Tracheal epithelial cell (primary cell): Measurements from ENCODE around the gene ENPP6. TPM values are rescaled to one million over a fixed set of nuclear protein-coding genes. Genes with fewer than 3 reads are reported as not detected.

Source experiments
- total RNA-seq: library from RNA; depleted of rRNA; stranded (reverse); fragments of >200 nt; gene quantifications from 2 replicates; pipeline ENCODE4 v1.2.1, GENCODE V29; 2014

Gene ENPP6
- total RNA-seq = not detected in 2 replicates

DNA sequence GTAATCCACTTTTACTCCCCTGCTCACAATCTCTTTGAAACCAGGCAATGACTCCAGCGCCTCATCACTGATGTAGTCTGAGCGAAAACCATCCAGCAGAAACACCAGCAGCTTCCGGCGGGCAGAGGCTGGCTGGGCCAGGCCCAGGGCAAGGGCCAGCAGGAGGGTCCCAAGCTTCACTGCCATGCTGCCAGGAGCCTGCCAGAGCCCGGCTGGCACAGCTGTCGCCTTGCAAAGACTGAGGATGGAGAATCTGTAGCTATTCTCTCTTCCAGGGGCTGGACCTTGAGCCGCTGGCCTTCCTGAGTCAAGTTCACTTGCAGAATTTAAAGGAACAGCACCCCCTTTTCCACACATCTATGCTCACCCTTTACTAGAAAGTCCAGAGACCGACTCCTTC lies at the start of gene ENPP6:
TSS of gene ENPP6 (minus strand) at position 240 of the 400 bp plus-strand sequence. CDS start at position 186, 54 bp downstream.

